NCI-H2081 treated with DMSO at 0.1 percent for 48 hours (cell line): ENCODE results near the gene CELSR1.

Experiments used
- DNase-seq: peaks from one replicate; lab custom pipeline; 2025; lab: John Stamatoyannopoulos, UW

Gene CELSR1

DNA sequence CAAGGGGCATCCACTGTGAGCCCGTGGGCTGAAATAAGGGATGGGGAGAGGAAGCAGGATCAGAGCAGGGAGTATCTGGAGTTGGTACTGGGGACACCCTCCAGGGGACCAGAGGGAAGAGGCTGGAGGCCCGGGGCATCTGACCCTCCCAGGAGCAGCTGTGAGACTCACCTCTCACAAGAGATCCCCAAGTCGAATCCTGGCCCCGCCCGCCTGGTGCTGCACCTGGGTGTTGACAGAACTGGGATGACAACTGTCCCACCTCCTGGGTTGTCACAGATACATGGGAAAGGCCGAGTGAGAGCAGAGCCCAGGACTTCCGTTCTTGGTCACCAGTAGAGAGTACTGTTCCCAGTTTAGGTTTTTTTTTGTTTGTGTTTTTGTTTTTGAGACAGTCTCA lies 78.9 kb downstream of the CELSR1 start:
- no peak for DNase-seq

DNA sequence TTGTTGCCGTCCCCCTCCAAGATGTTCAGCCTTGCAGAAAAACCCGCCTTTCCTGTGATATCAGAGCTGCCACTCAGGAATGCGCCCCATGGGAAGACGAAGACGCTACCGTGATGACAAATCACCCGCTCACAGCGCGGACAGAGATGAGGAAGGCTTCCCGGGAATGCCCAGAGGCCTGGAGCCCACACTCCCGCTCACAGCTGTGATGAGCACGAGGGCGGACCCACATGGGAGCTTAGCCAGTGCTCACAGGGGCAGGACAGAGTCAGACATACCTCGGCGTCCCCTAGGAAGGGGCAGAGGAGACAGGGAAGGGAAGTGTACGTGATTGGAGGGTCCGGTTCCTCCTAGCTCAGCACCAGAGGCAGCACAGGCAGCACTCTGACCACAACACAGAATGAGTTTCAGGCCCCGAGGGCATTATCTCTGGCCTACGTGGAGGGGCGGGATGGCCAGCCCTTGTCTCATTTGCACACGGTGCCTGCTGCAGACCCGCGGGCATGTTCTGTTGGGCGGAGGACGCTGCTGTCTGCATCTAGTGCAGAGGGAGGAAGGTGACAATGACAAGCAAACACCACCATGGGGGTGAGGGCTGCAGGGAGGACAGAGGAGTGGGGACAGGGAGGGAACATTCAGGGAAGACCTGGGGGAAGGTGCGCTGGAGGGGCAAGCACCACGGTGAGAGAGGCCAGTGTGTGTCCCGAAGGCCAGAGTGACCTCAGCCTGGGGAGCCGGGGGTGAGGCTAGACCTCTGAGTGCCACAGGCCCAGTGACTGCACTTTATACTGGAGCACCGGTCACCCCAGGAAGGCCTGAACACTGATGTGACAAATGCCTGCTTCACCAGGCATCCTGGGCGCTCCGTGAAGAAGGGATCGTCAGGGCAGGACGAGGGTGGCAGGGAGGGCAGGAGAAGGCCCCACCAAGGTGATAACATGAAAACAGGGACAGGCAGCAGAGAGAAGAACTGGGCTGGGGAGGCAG lies 79.6 kb downstream of the CELSR1 start:
- no peak for DNase-seq

DNA sequence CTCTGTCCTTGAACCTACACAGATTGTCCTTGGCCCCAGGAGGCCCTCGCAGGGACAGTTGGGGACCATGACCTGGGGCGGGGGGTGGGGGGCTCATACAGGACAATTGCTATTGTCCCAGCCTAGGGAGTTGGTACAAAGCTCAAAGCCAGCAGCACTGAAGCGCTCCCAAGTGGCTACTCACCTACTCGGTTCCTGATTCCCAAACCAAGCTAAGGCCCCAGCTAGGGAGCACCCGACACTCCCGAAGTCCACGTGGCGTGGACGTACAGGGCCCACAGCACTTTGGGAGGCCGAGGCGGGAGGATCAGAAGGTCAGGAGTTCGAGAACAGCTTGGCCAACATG lies 80.6 kb downstream of the CELSR1 start:
- no peak for DNase-seq

DNA sequence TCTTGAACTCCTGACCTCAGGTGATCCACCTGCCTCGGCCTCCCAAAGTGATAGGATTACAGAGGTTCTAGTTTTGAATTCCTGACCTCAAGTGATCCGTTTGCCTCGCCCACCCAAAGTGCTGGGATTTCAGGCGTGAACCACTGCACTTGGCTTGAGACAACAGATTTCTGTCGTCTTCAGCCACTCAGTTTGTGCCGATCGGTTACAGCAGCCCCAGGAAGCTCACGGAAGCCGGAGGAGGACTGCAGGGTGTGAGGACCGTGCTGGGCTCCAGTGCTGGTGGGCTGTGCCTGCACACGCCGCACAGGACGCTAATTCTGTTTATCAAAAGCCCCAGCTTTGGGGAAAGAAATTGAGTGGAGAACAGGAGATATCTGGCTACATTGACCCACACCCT lies 82.0 kb downstream of the CELSR1 start:
- no peak for DNase-seq

DNA sequence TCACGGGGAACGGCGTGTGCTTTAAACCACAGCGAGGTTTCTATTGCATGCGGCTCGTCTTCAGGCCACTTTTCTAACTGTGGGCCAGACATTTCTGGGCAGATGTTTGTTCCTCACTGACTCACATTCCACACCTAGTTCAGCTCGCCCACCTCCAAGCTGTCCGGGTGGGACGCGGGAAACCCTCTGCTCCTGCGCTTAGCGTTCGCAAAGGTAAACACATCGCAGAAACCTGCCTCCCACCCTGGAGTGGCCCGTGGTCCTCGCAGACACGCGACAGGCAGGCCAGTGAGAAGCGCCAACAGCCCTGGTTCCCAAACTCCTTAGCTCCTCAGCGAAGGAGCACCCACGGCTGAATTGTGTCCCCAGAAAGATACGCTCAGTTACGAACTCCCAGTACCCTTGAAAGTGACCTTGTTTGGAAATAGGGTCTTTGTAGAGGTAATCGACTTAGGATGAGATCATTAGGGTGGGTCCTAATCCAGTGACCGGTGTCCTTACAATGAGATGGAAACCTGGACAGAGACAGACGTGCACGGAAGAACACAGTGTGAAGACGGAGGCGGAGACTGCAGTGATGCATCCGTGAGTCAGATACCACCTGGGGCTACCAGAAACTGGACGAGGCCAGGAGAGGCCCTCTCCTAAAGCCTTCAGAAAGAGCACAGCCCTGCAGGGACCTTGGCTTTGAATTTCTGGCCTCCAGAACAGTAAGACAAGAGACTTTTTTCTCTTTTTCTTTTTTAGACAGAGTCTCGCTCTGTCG lies 82.7 kb downstream of the CELSR1 start:
- no peak for DNase-seq

DNA sequence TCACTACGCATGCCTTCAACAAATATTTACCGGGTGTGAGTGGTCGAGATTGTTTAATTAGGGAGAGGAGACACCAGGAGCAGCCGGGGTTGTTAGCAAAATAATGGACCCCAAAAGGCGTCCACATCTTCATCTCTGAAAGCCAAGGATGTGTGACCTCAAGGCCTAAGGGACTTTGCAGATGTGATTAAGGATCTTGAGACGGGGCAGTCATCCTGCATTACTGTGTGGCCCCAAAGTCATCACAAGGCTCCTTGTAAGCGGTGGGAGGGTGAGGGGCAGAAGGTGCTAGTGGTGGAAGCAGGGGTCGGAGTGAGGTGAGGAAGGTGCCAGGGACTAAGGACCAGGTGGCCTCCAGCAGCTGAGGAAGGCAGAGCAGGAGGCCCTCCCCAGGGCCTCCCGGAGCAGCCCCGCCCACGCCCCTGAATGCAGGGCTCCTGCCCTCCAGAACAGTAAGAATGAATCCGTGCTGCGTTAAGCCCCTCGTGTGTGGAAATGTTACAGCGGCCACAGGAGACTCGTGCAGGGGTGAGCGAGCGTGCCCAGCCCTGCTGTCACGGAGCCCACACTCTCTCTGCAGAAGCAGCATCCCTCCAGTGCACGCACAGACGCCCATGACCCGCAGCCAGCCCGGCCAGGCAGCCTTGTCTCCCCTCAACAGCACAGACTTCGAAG lies 83.5 kb downstream of the CELSR1 start:
- no peak for DNase-seq

DNA sequence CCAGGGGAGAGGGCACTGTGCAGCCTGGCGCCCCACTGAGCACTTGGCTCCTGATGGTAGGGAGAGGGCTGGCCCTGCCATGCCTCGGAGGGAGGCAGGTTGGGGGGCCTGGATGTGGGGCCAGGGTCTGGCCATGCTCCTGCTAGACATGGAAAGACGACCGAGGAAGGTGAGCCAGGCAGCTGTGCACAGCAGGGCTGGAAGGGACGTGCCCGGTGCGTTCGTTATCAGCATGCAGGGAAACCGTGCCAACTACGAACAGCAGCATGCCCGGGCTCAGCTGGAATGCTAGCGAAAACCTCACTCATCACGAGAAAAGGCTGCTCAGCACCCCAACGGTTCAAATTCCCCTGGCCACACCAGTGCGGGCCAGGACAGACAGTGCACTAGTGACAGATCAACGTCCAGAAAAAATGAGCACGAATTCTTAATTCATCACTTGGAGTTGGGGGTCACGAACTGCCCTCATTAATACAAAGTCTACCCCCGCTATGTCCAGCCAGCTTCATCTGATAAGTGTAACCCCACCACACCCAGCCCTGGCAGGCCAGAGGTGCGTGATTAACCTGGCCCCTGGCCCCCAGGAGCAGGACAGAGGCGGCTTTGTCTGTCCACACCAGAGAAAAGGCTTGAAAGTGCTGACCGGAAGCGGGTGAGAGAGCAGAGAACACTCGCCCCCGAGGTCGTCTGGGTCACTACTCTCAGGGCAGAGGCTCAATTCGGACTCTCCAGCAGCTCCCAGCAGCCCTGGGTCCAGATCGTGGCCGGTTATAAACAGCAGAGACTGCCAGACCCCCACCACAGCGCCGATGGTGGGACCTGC lies 84.2 kb downstream of the CELSR1 start:
- DNase-seq = no peak

DNA sequence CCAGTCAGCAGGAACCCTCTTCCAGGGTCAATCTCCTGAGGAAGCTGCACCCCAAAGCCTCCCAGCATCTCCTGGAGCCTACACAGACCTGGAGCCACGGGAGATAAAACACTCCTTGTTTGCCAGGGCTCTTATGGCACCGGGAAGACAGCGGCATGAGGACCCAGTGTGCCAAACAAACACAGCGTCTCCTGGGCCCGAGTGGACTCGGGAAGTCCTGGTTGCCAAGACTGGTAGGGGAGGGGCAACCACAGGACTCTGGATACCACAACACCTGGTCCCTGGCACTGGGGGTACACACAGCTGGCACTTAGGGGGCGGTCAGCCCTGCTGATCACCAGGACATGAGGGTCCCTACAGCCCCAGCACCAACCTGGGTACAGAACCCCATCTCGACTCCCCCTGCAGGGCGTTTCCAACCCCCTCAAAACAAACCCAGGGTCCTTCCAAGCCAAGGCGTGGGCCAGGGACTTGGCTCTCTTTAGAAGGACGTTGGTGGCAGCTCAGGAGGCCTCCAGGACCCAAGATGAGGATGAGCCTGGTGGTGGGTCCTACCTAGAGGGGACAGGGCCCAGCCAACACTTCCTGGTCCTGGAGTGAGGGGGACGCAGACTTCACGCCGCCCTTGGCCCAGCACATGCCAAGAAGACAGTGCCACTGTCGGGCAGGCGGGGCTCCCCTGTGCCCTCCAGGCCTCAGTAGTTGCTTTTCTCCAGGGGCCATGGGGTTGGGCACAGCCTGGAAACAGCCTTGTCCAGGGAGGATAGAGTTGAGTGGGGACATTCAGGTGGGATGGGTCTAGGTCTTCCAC lies 85.0 kb downstream of the CELSR1 start:
- DNase-seq = no peak

DNA sequence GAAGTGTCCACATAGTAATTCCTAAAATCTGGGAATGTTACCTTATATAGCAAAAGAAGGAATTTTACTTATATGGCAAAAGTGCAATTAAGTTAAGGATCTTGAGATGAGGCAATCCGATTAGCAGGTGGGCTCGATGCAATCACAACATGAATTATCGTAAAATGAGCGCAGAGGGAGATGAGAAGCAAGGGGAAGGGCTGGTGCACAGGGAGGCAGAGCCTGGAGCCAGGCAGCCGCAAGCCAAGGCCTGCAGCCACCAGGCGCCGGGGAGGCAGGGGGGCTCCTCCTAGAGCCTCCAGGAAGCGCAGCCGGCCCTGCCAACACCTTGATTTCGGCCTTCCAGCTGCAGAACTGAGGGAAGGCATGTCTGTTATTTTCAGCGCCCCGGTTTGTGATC lies 85.7 kb downstream of the CELSR1 start:
- no peak for DNase-seq

DNA sequence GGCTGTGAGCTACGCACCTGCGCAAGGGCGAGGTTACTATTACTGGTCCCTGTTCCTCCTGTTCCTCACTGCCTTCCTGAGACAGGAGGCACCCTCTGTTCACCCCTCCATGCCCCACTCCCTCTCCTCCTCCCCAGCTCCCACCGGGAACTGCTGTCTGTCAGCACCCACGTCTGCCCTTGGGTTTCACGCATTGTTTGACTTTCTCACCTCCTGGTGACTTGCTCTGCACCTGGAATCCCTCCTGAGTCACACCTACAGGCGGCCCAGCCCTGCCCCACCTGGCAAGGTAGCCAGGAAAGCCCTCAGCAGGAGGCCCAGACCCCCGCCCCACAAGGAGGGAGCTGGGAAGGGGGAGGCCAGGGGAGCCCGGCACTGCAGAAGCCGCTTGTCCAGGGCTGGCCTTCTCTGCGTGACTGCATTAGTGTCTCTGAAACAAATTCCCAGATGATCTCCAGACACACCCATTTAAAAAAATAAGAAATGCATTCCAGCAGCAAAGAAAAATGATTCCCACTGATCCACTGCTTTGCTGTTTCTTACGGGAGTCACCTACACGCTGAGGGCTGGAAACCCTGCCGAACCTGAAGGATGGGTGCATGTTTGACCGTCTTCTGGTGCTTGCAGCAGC lies 86.4 kb downstream of the CELSR1 start:
- DNase-seq = no peak

DNA sequence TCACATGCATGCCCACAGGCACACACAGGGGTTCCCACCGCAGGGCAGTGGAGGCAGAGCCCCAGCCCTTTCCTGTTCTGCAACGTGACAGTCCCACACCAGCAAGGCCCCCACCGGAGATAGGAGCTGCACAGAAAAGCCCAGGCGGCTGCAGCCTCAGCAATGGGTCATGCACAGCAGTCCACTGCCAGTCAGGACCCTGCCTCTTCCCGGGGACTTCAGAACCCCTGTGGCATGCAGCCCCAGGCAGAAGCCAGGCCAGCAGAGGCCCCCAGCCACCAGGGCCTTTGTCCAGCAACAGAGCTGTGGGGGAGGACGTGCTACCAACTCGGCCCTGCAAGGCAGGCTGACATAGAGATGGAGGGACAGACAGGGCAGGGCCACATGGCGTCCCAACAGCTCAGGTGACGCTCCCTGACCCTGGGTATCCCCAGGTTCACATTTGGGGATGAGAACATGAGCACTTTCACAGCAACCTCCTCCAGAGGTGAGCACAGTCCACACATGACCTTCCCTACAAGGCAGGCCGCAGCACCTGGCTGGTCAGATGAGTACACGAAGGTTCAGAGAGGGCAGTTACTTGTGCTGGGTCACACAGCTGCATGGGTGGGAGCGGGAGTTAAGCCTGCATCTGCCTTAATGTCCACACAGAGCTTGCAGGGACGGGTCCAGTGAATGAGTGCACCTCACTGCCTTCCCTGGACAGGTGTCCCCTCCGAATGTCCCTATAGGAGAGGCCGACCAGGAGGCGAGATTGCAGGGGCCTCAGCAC lies 87.3 kb downstream of the CELSR1 start:
- no peak for DNase-seq

DNA sequence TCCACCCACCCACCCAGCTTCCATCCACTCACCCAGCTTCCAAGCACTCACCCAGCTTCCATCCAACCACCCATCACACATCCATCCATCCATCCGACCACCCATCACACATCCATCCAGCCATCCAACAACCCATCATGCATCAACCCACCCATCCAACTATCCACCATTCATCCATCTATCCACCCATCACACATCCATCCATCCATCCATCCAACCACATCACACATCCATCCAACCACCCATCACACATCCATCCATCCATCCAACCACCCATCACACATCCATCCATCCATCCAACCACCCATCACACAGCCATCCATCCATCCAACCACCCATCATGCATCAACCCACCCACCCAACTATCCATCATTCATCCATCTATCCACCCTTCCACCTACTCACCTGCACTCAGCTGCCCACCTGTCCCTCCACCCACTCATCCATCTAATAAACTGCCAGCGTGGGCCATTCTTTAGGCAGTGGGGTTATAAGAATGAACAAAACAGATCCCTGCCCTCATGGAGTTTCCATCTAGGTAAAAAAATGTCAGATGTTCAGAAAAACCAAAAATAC lies 88.2 kb downstream of the CELSR1 start:
- DNase-seq = no peak

DNA sequence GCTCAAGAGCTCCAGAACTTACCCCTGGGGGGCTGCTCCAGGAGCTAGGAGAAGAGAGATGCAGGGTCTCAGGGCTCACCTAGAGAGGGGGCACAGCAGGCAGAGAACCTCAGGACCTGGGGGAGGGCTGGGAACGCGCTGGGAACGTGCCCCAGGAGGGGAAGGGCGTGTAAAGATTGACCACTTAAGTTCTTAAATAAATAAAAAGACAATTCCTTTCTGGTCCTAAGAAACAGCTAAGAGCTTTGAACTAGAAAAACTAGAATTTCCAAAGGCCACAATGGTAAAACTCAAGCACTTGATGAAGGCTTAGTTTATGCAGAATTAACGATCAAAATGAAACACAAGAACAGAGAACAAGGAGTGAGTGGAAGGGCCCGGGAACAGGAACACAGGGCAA lies 89.1 kb downstream of the CELSR1 start:
- DNase-seq = no peak

DNA sequence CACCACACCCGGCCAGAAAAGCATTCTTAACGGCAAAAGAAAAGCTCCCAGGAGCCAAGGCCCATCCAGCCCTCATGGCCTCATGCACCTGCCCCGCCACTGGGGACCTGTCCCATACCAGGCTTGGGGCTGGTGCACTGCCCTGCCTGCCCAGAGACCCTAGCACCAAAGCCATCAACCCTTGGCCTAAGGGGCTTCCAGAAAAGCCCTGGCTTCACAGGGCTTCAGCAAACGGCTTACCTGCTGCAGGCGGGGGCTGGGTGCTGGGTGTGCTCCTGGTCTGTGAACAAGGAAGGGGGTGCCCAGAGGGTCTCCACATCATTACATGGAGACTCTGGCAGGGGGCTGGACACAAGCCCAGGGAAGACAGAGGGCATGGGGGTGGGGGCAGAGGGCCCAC lies 89.5 kb downstream of the CELSR1 start:
- no peak for DNase-seq

DNA sequence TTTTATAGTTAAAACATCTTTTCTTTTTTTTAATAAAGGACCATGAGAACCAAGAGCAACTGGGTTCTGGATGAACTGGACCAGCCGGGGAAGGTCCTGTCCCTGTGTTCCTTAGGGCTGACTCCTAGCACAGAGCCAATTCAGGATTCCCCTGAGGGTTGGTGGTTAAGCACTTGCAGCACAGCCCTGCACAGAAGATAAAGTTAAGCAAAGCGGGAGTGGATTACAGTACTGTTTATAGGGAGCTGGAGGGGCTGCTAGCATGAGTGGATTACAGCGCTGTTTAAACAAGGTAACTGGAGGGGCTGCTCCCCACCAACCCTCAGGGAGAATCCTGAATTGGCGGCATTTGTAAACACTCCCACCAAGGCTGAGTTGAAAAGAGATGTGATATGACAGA lies 90.6 kb downstream of the CELSR1 start:
- no peak for DNase-seq

DNA sequence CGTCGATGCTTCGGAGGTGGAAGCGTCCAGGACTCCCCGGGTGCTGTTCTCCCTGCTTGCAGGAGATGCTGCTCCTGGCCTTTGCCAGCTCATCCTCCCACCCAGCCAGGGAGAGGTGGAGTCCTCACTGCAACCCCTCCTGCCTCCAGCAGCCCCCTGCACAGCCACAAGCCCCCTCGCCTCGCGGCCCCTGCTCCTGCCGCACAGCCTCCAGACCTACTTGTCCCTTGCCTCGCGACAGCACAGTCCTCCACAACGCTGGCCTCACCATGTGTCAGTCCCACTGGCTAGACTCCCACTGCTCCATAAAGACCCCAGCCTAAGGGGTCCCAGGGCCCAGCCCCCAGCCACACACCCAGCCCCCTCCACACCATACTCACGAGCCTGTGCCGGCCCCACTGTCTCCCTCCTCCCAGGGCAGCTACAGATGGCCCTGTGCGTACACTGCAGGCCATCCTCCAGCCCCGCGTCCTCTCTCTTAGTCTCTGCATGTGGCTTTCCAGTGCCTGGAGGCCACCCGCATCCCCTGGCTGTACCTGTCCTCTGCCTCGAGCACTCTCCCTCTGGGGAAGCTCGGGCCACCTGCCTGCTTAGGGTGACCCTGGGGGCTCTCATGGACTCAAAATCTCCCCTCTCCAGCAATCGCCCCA lies 91.5 kb downstream of the CELSR1 start:
- no peak for DNase-seq

DNA sequence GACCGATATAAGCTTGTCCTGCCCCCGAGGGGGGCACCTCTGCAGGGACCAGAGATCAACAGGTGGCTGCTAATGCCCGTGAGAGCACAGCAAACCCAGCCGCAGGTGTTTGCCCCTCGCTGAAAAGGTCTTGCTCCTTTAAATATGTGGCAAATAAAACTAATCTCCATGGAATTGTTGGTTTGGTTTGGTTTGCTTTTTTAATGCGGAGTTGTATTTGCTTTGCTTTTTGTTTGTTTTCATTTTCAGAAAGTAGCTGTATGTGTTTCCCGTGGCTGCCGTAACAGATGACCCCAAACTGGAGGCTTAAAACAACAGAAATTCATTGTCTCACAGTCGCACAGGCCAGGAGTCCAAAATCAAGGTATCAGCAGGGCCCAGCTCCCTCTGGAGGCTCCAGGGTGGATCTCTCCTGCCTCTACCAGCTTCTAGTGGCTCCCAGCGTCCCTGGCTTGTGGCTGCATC lies 93.0 kb downstream of the CELSR1 start:
- no peak for DNase-seq

DNA sequence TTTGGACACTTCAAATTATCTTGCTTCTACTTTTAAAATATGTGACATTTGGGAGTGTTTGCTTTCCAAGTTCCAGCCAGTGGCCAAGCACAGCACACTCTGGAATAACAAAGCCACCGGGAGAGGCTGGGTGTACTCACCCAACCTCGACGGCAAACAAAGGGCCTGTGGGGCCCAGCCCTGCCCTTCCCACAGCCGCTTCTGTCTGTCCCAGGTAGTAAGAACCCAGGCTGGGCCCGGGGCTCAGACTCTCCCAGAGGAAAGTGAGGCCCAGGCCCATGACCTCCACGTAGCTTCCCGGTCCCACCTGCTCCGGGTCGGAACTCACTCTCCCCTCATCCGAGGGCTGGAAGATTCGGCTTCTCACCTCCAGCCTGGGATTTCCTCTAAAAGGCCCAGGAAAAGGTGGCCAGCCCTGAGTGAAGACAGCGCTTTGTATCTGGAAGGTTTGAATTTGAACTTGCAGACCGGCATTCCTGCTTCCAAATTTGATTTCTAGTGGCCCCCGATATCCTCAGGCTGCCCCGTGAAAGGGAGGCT lies 93.5 kb downstream of the CELSR1 start:
- no peak for DNase-seq
